Stimulated activated CD8-positive, alpha-beta memory T cell treated with anti-CD3 and anti-CD28 coated beads, Interleukin-12 subunit alpha, Interleukin-12 subunit beta, amount 100 ng/mL, for 4 hours (primary cell): Measurements from ENCODE around the gene C5orf52.
A peak's percentile ranks its signal among the peaks of the same experiment; 100 is the strongest.
"Not testable (repeated sequence)": the region's sequence is repeated elsewhere in the genome, so short reads cannot be mapped to it uniquely, and the experiment has no call there.

ENCODE experiments used
- DNase-seq: peaks from one replicate; pipeline ENCODE4 v3.0.0-alpha.2; 2020; ENCODE audit warnings: low read depth

C5orf52 gene

DNA sequence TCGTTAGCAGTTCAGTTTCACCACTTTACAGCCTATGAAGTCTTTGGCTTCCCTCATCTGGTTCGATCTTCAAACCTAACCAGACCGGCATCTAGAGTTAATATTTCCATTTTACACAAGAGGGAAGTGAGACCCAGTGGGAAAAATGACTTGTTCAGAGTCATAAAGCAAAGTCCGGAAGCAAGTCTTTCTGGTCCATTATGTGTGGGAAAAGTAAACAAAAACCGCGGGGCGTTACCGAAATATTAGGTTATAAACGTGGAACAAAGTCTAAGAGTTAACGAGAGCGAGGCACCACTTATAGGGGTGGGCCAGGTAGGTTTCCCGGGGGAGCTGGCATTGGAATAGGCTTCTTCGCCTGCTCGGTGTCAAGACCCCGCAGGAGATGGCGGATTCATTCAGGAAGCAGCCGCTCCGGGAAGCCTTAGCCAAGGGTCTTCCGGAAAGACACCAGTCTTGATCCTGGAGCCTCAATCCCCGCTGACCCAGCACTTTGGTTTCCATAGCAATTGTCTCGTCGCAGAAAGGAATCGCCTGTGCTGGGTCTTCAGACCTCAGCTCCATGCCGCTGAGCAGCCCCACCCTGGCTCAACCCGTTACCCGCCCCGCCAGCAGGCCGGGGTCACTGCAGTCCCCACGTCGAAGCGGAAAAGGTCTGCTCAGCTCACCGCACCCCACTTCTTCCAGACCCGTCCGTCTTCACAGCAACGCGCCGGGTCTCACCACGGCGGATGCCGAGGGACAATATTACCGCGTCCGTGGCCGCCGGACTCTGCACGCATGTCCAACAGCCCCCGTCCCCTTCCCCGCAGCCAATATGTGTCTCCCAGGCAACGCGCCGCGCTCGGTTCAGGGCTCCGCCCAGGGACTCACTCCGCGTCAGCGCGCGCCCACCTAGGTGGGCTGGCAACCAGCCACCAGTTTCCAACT lies at the start of gene C5orf52:
Gene C5orf52 (plus strand): TSS at position 872 of the 930 bp plus-strand sequence. CDS start 82 bp downstream, outside the sequence.
- no peak for DNase-seq

DNA sequence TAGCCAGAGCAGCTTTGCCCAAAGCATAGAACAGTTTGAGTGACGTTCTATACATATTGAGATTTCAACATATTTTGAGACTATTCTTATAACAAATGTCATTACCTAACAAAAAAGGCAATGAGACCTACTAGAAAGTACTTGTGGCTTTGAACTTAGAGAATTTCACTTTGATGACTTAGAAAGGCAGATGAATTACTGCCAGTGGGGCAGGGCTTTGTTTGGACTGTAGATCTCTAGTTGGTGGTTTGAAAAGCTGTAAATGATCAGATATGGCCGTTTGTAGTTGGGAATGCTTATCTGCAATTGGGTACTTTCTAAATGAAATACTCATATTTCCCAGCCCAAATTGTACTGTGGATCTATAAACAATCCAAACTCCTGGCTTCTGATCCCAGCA lies 47.2 kb upstream of the C5orf52 start:
- DNase-seq = no peak

DNA sequence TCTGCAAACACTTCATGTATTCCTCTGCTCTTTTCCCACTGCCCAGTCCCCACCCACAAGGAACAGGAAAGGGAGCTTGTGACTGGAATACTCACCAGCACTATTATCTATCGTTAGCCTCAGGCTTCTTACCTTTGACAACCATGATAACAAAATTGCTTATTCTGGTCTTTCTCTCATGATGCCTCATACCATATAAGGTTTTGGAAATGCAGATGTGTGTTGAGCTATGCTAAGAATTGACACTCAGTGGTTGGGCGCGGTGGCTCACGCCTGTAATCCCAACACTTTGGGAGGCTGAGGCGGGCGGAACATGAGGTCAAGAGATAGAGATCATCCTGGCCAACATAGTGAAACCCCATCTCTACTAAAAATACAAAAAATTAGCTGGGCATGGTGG lies 44.5 kb upstream of the C5orf52 start:
- DNase-seq = no peak

DNA sequence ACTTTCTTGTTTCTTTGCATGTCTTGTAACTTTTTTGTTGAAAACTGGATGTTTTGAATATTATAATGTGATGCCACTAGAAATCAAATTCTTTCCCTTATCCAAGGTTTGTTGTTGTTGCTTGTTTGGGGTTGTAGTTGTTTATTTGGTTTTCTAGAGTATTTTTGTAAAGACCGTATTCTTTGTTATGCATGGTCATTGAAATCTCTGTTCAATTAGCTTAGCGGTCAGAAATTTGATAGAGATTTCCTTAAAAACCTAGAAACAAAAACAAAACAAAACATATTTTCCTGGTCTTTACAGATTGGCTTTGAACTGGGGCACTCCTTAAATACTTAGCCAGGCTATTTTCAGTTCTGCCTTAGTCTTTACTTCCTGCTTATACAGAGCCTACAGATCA lies 41.0 kb upstream of the C5orf52 start:
- no peak for DNase-seq

DNA sequence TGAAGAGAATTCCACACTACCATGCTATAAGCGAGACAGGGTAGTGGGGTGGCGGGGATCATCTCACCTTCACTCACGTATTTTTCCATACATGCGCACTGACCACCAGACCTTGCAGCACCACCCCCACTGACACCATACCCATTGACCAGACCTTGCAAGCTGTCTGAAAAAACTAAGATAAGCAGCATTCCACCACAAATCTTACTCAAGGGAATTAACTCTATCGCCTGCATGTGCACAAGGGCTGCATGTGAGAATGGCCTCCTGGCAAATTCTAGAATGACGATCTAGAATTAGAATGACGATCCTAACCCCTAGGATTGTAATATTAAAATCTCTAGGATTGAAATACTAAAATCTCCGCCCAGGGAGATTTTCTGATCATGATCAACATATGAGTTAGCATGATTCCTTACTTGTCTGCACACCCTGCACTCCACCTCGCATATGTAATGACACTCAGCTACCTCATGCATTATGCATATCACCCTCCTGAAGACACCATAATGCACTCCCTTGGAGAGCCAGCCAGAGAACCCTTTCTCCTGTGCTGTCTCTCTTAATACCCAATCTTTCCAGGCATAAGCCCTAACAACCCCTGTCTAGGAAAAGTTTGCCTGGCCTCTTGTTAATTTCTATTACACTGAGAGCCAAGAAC lies 30.8 kb upstream of the C5orf52 start:
- no peak for DNase-seq

GRCh38 chr5:157648275-157648990 lies 22.9 kb upstream of the C5orf52 start:
- DNase-seq = no peak

GRCh38 chr5:157649101-157649500 lies 22.2 kb upstream of the C5orf52 start:
- DNase-seq = no peak

DNA sequence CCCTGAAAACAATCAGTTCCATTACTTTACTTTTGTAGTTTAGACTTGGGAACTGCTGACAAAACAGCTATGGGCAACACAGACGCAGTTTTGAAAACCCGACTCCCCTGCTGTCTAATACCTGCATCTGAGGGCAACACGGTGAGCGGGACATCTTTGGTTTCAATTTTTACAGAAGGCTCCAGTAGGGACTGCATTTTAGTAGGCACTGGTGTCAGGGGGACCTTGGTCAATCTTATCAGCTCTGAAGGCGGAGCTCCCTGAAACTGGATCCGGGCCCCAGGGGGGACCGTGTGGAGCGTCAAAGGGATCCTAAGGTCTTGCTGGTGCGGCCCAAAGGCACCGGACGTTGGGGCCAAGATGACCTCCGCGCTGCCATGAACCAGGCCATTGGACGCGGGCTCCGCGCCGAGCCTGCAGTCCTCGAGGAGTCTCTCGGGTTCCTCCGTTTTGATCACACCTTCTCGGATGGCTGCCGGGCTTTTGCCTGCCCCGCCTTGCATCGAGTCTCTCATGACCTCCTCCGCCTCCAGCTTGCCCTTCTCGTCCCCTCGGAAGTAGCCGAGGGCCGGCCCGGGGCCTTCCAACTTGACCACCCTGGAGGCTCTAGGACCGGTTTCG lies 20.2 kb upstream of the C5orf52 start:
- DNase-seq = no peak

DNA sequence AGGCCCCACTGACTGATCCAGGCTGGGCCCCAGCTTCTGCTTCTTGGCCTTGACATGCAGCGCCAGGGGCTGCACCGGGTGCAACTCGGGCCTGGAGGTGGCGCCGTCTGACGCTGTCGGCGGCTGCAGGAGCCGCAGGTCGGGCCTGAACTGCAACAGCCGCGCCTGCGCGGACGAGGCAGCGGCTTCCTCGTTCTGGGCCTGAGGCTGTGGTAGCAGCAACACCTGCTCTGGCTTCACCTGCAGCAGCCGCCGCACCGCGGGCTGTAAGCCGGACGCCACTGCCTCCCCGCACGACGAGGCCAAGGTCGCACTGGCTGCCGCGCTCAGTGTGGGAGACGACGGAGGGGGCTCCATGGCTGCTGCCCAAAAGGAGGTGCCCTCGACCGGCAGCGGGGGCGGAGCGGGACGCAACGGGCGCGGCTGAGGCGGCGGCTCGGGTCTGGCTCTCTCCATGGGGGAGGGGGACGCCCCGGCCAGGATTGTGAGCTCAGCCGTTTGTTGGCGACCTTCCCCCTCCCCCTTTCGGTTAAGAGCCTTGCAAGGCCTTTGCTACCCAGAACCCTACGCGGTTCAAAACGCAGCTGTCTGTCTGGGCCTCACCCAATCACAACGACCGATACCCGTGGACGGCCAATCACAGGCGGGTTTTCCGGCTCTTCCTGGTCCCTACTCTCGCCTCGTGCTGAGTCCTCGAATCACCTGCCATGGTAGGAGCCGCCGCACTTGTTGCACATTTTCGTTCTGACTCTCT lies 19.5 kb upstream of the C5orf52 start:
- peak; percentile 64 for DNase-seq

- DNase-seq = no peak
Observed at GRCh38 chr5:157652377-157652692, 19.0 kb upstream of the C5orf52 start, which contains the start of gene SOX30. TSS of gene SOX30 (minus strand) at chr5:157652438. CDS start at chr5:157652078, 360 bp downstream.

DNA sequence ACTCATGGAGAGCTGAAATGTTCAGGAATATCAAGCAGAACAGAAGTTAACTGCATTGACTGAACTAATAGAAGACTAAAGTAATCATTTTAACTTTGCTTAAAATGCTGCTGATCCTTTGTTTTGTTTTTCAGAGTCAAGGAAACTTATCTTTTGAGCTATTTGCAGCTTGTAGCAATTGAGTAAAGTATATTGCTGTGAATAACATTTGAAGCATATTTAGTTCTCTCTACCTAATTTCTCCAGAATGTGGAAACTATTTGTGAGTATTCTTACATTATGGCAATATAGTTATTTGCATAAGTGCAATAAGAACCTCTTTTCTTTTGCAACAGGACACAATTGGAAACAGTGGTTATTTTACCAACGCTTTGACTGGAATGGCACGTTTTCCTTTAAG lies 13.8 kb upstream of the C5orf52 start:
- no peak for DNase-seq

DNA sequence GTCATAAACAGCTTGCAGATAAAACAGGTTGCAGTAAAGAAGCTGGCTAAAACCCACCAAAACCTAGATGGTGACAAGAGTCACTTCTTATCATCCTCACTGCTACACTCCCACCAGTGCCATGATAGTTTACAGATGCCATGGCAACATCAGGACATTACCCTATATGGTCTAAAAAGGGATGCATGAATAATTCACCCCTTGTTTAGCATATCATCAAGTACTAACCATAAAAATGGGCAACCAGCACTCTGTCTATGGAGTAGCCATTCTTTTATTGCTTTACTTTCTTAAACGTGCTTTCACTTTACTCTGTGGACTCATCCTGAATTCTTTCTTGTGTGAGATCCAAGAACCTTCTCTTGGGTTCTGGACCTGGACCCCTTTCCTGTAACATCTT lies 12.4 kb upstream of the C5orf52 start:
- no peak for DNase-seq

DNA sequence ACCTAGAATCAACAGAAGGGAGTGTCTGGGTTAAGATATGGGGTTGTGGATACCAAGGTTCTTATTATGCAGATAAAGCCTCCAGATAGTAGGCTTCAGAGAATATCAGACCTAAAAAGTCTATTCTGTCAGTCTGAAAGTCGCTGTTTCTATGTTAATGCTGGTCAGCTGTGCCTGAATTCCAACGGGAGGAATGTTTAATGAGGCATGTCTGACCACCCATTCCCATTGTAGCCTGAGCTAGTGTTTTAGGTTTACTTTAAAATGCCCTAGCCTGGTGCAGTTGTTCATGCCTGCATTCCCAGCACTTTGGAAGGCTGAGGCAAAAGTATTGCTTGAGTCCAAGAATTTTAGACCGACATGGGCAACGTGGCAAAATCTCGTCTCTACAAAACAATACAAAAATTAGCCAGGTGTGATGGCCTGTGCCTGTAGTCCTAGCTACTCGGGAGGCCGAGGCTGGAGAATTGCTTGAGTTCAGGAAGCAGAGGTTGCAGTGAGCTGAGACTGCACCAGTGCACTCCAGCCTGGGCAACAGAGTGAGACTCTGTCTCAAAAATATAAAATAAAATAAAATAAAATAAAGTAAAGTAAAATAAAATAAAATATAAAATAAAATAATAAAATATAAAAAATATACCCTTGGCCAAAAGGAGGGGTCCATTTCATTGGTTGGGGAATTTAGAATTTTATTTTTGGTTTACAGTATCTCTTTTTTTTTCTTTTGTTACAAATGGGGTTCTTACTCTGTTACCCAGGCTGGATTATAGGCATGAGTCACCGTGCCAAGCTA lies 11.3 kb upstream of the C5orf52 start:
- no peak for DNase-seq

DNA sequence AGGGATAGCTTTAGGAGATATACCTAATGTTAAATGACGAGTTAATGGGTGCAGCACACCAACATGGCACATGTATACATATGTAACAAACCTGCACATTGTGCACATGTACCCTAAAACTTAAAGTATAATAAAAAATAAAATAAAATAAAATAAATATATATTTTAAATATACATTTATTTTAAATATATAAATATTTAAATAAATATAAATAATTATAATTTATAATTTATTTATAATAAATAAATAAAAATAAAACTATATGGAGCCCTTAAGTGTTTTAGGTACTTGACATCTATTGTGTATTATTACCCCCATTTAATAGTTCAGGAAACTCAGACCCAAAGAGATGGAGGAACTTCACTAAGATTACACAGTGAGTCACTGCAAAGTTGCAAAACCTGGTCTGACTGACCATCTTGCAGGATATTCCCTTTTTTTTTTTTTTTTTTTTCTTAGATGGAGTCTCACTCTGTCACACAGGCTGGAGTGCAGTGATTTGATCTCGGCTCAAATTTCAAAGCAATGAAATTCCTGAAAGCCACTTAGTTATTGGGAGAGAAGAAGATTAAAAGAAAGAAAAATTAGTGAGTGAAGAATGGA lies 5.8 kb upstream of the C5orf52 start:
- no peak for DNase-seq

DNA sequence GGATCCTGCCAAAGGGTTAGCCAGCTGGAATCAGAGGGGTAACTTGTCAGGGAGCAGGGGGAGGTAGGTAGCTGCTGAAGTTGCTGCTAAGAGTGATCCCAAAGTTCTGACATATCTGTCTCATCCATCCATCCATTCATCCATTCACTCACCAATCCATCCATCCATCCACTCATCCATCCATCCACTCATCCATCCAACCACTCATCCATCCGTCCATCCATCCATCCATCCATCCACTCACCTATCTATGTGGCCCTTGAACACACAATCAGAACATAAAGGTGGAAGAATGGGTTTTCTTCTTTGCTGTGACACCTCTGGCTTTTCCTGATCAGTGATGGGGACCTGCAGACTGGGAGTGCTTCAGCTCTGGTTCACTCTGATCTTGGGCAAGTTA lies 3.0 kb upstream of the C5orf52 start:
- no peak for DNase-seq

DNA sequence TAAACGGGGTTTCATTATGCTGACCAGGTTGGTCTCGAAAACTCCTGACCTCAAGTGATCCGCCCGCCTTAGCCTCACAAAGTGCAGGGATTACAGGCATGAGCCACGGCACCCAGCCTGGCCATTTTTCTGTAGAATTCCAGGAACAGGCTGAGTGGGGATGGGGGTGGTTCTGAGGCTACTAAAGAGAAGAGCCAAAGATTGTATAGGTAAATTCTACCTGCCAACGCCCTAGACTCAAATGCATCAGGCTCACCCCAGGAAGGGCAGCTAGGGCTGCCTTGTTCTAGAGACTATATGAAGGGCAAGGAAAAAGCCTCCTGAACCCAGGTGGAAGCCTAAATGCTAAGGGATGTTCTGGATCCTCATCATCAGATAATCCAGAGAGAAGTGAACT lies 1.6 kb upstream of the C5orf52 start:
- no peak for DNase-seq

DNA sequence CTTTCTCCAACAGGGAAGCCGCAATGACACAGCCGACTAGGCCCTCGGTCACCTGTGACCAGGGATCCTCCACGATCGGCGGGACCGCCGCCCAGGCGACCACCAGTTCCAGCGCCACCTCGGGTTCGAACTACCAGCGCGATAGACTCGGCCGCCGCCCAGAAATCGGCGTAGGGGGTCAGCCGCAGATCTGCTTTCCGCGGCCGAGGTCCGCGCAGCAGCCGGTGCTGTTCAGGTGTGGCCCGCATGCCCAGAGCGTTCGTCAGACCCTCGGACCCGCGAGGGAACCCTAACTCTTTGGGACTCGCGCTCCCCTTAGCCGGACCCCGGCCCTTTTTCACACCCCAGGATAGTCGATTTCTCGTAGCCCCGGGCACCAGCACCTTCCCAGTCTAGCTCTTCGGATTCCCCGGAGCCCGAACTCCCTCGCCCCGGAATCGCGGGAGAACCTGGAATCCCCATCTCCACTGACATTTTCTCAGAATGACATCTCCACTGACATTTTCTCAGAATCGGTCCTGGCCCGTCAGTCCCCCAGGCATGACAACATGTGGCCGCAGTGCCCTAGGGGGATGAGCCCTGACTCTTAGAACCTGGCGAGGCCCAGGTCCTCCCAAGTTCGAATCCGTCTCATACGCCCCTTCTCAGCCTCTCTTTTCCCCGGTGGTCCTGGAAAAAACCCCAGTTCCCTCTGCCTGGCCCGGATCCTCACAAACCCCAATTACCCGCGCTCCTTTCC lies 428 bp downstream of the C5orf52 start:
- no peak for DNase-seq

GRCh38 chr5:157672976-157673375 lies 1.6 kb downstream of the C5orf52 start:
- no peak for DNase-seq

DNA sequence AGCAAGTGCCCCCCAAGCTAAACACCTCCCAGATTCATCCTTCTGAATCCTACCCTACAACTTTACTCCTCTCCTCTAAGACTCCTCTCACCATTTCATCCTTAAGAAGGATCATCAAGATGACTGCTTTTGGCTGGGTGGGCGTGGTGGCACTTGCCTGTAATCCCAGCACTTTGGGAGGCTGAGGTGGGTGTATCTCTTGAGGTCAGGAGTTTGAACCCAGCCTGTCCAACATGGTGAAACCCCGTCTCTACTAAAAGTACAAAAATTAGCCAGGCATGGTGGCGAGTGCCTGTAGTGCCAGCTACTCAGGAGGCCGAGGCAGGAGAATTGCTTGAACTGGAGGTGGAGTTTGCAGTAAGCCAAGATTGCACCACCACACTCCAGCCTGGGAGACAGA lies 3.0 kb downstream of the C5orf52 start:
- DNase-seq = not testable (repeated sequence)

DNA sequence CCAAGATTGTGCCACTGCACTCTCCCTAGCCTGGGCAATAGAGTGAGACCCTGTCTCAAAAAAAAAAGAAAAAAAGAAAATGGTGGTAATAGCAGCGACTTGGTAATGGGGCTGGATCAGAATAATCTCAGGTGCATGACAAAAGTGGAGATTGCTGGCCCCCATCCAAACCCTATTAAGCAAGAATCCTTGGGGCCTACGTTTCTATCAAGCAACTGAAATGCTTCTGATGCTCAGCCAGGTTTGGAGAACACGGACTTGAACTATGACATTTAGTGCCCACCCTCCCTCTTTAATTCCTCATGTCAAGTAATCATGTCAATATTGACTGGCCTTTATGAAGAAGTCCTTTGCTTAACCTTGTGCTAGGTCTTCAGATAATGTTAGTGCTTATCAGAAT lies 6.6 kb downstream of the C5orf52 start:
- DNase-seq = no peak
